ENCODE results near the gene KRTAP2-2. TPM values are rescaled to one million over a fixed set of nuclear protein-coding genes. Genes with fewer than 3 reads are reported as not detected.

KRTAP2-2 gene
- polyA plus RNA-seq, 1 of the 3 experiments (the other 2 are of a cell fraction): not detected

DNA sequence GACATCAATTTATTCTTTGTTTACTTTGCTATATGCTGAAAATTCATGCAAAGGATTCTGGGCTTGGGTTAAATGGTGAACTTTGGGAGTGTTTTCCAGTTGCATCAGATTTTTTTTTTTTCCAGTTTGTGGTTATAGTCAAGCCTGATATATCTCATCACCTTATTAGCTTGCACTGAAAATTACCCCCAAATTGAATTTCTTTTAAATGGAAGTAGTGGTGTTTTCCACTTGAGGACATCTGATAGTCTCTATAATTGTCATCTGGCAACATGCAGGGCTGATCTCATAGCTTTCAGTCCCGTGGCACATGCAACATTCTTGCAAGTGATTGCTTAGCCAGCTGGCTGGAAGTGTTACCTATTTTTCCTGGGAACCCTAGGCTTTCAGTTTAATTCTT, 41.4 kb downstream of the KRTAP2-2 start:
- H3K79me2 ChIP-seq (ENCODE audit: insufficient read depth): no peaks in the 10 kb centered on the region
- no peaks in the 10 kb centered on the region for H3K9me2 ChIP-seq
- peaks cover 38% of the 10 kb centered on the region; the same call in 1 of the 2 replicates for H3K27me3 ChIP-seq (ENCODE audit: insufficient read depth)
- no peaks in the 10 kb centered on the region for H4K20me1 ChIP-seq (ENCODE audit: insufficient read depth)
- H2AFZ ChIP-seq (ENCODE audit: low read depth): no peak overlapping the region
- TF ChIP-seq FOXM1 (IDR thresholded peaks at IDR 0.05; ENCODE audit: low read depth) (no peak), MEF2A (IDR thresholded peaks at IDR 0.05; ENCODE audit: borderline replicate concordance, low read depth) (no peak), GATA2 (CRISPR knock-in tag; IDR thresholded peaks at IDR 0.05) (no peak)
- H3K9me3 ChIP-seq: no peaks in the 10 kb centered on the region
- CTCF ChIA-PET: interaction anchor here (0.8 to 1.0 kb wide), 3 partner anchors 67 to 649 kb away, joined by 3 to 4 read pairs (median 3); no protein-coding TSS in a partner anchor
- H3K4me1 ChIP-seq (ENCODE audit: control insufficient read depth in 1 of 2, insufficient read depth in 2 of 2, low read depth in 1 of 2, low read length in 1 of 2): no peaks in the 10 kb centered on the region
- H3K4me2 ChIP-seq: no peak overlapping the region
- POLR2A ChIA-PET: no interaction called here
- no peaks in the 10 kb centered on the region for H3F3A ChIP-seq (replicated peaks; ENCODE audit: insufficient read depth)
- H3K36me3 ChIP-seq (replicated peaks in 1 of 2; ENCODE audit: control insufficient read depth in 1 of 2, insufficient read depth in 2 of 2, low read length in 1 of 2): no peaks in the 10 kb centered on the region
- H3K4me3 ChIP-seq (ENCODE audit: low read depth in 2 of 2, low read length in 1 of 2): no peak overlapping the region
- H3K27ac ChIP-seq (ENCODE audit: low read depth in 2 of 2, low read length in 1 of 2): no peak overlapping the region
- no peak overlapping the region for H3K9ac ChIP-seq
- no peak for DNase-seq
- 0% methylated on average over 1 of the region's 1 CpG for WGBS (ENCODE audit: low lambda C conversion rate)

DNA sequence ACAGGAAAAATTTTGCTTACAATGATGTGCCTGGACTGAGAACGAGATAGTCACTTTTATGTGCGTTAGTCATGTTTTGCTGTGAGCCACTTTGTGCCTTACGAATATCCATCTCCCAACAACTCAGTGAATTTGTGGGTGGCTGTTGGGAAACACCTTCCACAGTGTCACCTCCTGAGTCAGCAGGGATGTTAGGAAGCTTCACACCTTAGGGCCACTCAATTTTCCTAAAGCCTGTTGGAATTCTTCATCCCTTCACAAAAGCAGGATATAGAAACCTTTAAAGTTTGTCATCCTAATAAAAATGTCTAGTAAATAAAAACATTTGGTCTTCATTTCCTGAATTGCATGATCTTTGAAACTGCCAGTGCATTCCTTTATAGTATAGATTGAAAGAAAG, 41.8 kb downstream of the KRTAP2-2 start:
- Histone ChIP-seq H3K79me2 (ENCODE audit: insufficient read depth) (no peaks in the 10 kb centered on the region), H3K27me3 (ENCODE audit: insufficient read depth) (peaks cover 41% of the 10 kb centered on the region; the same call in 1 of the 2 replicates), H3K27ac (ENCODE audit: low read depth in 2 of 2, low read length in 1 of 2) (no peak overlapping the region), H4K20me1 (ENCODE audit: insufficient read depth) (no peaks in the 10 kb centered on the region), H3K9me2 (no peaks in the 10 kb centered on the region), H3F3A (replicated peaks; ENCODE audit: insufficient read depth) (no peaks in the 10 kb centered on the region), H3K4me2 (no peak overlapping the region), H3K4me3 (ENCODE audit: low read depth in 2 of 2, low read length in 1 of 2) (no peak overlapping the region), H3K9me3 (no peaks in the 10 kb centered on the region), H3K36me3 (replicated peaks in 1 of 2; ENCODE audit: control insufficient read depth in 1 of 2, insufficient read depth in 2 of 2, low read length in 1 of 2) (no peaks in the 10 kb centered on the region), H3K4me1 (ENCODE audit: control insufficient read depth in 1 of 2, insufficient read depth in 2 of 2, low read depth in 1 of 2, low read length in 1 of 2) (no peaks in the 10 kb centered on the region), H3K9ac (no peak overlapping the region), H2AFZ (ENCODE audit: low read depth) (no peak overlapping the region)
- ChIA-PET CTCF (no interaction called here), POLR2A (no interaction called here)
- WGBS (ENCODE audit: low lambda C conversion rate): 25% methylated on average over 3 of the region's 3 CpGs
- TF ChIP-seq, protein P1, sequence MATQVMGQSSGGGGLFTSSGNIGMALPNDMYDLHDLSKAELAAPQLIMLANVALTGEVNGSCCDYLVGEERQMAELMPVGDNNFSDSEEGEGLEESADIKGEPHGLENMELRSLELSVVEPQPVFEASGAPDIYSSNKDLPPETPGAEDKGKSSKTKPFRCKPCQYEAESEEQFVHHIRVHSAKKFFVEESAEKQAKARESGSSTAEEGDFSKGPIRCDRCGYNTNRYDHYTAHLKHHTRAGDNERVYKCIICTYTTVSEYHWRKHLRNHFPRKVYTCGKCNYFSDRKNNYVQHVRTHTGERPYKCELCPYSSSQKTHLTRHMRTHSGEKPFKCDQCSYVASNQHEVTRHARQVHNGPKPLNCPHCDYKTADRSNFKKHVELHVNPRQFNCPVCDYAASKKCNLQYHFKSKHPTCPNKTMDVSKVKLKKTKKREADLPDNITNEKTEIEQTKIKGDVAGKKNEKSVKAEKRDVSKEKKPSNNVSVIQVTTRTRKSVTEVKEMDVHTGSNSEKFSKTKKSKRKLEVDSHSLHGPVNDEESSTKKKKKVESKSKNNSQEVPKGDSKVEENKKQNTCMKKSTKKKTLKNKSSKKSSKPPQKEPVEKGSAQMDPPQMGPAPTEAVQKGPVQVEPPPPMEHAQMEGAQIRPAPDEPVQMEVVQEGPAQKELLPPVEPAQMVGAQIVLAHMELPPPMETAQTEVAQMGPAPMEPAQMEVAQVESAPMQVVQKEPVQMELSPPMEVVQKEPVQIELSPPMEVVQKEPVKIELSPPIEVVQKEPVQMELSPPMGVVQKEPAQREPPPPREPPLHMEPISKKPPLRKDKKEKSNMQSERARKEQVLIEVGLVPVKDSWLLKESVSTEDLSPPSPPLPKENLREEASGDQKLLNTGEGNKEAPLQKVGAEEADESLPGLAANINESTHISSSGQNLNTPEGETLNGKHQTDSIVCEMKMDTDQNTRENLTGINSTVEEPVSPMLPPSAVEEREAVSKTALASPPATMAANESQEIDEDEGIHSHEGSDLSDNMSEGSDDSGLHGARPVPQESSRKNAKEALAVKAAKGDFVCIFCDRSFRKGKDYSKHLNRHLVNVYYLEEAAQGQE (IDR thresholded peaks at IDR 0.05; ENCODE audit: low read depth, low read length): no peak
- TF ChIP-seq GATA2 (CRISPR knock-in tag; IDR thresholded peaks at IDR 0.05) (no peak), SMC3 (IDR thresholded peaks at IDR 0.05; ENCODE audit: low read depth, low read length) (no peak), RAD21 (IDR thresholded peaks at IDR 0.05; ENCODE audit: low read length) (no peak), CHD2 (IDR thresholded peaks at IDR 0.05; ENCODE audit: low read length, partially characterized antibody) (no peak), RXRA (IDR thresholded peaks at IDR 0.05; ENCODE audit: borderline replicate concordance, low read depth) (no peak), MXI1 (IDR thresholded peaks at IDR 0.05; ENCODE audit: low read depth, low read length) (no peak), YY1 (IDR thresholded peaks at IDR 0.05; ENCODE audit: low read depth) (no peak), POLR2AphosphoS5 (IDR thresholded peaks at IDR 0.05; ENCODE audit: low read depth, low read length) (no peak), EZH2phosphoT487 (IDR thresholded peaks at IDR 0.05; ENCODE audit: borderline replicate concordance, low read depth) (no peak)
- TF ChIP-seq, protein P2, sequence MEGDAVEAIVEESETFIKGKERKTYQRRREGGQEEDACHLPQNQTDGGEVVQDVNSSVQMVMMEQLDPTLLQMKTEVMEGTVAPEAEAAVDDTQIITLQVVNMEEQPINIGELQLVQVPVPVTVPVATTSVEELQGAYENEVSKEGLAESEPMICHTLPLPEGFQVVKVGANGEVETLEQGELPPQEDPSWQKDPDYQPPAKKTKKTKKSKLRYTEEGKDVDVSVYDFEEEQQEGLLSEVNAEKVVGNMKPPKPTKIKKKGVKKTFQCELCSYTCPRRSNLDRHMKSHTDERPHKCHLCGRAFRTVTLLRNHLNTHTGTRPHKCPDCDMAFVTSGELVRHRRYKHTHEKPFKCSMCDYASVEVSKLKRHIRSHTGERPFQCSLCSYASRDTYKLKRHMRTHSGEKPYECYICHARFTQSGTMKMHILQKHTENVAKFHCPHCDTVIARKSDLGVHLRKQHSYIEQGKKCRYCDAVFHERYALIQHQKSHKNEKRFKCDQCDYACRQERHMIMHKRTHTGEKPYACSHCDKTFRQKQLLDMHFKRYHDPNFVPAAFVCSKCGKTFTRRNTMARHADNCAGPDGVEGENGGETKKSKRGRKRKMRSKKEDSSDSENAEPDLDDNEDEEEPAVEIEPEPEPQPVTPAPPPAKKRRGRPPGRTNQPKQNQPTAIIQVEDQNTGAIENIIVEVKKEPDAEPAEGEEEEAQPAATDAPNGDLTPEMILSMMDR (IDR thresholded peaks at IDR 0.05): no peak
- TF ChIP-seq, protein P3, sequence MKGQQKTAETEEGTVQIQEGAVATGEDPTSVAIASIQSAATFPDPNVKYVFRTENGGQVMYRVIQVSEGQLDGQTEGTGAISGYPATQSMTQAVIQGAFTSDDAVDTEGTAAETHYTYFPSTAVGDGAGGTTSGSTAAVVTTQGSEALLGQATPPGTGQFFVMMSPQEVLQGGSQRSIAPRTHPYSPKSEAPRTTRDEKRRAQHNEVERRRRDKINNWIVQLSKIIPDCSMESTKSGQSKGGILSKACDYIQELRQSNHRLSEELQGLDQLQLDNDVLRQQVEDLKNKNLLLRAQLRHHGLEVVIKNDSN (IDR thresholded peaks at IDR 0.05; ENCODE audit: borderline replicate concordance, low read depth): no peak
- TF ChIP-seq, protein P4, sequence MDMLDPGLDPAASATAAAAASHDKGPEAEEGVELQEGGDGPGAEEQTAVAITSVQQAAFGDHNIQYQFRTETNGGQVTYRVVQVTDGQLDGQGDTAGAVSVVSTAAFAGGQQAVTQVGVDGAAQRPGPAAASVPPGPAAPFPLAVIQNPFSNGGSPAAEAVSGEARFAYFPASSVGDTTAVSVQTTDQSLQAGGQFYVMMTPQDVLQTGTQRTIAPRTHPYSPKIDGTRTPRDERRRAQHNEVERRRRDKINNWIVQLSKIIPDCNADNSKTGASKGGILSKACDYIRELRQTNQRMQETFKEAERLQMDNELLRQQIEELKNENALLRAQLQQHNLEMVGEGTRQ (IDR thresholded peaks at IDR 0.05; ENCODE audit: borderline replicate concordance, low read depth, low read length): no peak
- no peak for DNase-seq
